ENCODE results near the gene GRID2.

GRCh38 chr4:93633721-93634120, 1330.0 kb downstream of the GRID2 start:
- TF ChIP-seq CTCF (IDR thresholded peaks at IDR 0.05) (no peak), EP300 (IDR thresholded peaks at IDR 0.05) (no peak)

Data from upper lobe of left lung (tissue), 4 donors.